NCI-H1048 (cell line): ENCODE measurements around the gene U2AF1.
"Not testable (repeated sequence)": the region's sequence is repeated elsewhere in the genome, so short reads cannot be mapped to it uniquely, and the experiment has no call there.

Experiments used
- DNase-seq: peaks from one replicate; lab custom pipeline; 2025; lab: John Stamatoyannopoulos, UW

Gene U2AF1, protein sequence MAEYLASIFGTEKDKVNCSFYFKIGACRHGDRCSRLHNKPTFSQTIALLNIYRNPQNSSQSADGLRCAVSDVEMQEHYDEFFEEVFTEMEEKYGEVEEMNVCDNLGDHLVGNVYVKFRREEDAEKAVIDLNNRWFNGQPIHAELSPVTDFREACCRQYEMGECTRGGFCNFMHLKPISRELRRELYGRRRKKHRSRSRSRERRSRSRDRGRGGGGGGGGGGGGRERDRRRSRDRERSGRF

DNA sequence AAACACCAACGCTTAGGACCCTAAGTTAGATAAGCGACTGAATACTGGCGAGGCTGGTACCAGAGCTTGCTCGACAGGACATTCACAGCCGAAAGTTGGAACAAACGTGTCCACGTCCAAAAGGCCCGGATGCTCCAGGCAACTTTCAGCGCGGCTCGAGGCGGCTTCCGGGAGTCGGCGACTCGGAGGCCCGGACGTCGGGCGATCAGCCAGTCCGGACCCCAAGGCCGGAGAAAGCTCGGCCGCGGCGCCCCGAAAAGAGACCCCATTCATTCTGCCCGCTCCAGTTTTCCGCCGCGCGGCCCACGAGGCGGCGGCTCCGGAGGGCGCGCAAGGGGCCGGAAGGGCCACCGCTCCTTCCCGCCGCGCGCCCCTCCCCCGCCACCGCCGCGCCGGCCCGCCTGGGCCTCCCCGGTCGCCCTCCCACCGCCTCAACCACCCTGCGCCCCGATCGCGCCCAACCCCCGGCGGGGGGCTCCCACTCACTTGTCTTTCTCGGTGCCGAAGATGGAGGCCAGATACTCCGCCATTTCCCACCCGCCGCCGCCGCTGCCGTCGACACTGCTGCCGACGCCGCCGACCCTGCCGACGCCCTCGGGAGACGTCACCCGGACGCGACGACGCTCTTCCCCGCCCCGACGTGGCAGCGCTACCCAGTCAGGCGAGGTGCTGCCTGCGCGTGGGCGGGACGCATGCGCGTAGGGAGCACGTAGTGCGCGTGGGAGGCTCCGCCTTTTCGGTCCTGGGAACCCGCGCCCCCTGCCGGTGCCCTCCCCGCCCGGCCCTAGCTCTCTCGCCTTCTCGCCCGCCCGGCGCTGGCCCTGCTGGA lies at the start of gene U2AF1:
Gene U2AF1, minus strand, starts transcription at position 606 of the 829 bp plus-strand sequence. Its CDS starts 76 bp downstream, at position 530.
- DNase-seq = not testable (repeated sequence)

DNA sequence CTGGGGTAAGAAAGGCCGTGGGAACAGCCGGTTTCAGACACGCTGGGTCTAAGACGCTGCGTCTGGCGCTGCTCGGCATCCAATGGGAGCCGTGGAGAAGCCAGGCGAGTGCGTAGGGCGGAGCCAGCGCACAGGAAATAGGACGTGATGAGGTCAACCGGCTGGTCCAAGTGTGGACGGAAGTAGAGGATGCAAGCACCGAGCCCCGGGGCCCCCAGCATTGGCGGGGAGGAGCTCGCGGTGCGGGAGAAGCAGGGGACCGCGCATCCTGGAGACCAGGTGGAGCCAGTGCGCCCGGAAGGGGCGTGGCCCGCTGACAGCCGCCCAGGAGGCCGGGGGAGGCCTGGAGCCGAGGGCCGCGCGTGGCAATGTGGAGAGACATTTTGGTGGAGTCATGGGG lies 46.2 kb upstream of the U2AF1 start:
- not testable (repeated sequence) for DNase-seq

DNA sequence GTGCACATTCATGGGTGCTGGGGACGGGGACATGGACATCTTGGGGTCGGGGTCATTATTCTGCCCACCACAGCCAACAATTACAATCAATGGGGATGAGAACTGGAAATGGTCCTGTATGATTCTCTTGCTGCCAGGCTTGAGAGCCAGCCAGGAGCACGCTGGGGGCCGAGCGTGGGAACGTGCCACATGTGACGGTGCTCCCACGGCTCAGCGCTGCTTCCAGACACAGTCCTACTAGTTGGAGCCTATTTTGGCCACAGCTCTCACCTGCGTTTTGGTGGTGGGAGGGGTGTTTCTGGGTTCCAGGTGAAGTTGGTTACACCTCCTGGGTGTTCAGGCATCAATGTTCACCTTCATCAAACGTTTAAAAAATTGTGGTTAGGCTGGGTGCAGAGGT lies 42.0 kb upstream of the U2AF1 start:
- not testable (repeated sequence) for DNase-seq

DNA sequence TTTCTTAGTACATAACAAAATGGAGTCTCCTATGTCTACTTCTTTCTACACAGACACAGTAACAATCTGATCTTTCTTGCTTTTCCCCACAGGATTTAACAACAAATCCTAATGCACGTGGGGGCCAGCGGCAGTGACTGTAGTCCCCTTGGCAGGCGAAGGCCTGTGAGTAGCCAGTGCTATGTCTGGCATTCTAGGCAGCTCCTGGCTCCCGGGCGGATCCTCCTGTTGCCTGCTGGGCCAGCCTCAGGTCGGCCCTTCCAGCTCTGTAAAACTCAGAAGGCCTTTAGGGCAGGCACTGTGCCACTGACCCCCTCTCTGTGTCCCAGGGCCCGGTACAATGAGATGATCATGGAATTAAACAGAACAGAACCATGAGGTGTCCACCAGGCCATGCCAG lies 40.6 kb upstream of the U2AF1 start:
- DNase-seq = not testable (repeated sequence)

DNA sequence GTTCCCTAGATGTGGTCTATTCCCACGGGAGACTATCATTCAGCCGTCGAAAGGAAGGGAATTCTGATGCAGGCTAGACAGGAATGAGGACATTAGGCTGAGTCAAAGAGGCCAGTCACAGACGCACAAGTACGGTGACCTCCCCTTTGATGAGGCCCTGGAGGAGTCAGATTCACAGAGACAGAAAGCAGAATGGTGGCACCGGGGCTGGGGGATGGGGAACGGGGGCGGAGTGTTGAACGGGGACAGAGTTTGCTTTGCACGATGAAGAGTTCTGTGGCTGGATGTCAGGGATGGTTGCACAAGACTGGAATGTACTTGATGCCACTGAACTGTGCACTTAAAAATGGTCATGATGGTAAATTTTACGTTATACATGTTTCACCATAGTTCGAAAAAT lies 39.3 kb upstream of the U2AF1 start:
- not testable (repeated sequence) for DNase-seq

DNA sequence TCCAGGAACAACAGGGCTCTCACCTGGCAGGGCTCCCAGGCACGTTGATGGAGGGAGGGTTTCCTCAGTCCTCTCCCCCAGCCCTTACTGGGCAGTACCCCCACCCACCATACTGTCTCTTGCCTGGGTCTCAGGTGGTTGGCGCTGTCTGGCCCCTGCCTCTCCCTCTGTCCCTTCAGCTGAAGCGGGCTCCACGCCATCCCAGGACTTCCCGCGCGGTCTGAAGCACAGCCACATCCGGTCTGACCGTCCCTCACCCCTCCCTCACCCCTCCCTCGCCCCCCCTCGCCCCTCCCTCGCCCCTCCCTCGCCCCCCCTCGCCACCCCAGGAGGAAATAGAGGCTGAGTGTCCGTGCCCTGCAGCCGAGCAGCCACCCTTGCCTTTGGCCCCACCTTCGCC lies 34.0 kb upstream of the U2AF1 start:
- not testable (repeated sequence) for DNase-seq

DNA sequence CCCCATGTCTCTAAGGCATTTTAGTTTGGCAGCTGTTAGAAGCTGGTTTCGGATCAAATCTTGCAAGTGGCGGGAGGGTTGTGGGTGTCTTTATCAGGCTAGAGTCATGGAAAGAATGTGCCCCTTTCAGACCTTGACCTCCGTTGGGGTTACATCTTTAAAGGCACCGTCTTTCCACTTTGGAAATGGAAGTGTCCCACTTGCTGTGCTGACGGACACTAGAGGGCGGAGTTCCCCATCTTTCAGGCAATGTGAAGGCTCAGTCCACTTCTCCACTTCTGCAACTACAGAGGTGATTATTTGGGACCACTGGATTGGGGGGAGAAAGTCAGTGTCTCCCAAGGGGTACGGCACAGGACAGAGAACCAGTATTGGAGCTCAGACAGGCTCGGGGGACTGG lies 31.6 kb upstream of the U2AF1 start:
- not testable (repeated sequence) for DNase-seq

DNA sequence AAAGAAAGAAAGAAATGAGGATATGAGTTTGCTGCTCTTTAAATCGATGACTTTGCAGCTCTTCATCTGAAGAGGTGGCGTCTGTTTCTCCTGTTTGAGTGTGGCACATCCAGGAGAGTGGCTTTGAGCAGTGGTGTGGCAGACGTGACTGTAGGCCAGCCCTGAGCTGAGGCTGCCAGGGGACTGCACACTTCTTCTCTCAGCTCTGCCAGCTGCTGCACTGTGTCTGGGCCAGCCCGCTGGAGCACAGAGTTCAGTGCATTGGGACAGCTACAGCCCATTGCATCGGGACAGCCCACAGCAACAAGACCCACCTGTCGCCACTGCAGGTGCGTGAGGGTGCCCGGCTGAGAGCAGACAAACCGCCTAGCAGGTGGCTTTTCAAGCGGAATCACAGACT lies 27.1 kb upstream of the U2AF1 start:
- DNase-seq = not testable (repeated sequence)

DNA sequence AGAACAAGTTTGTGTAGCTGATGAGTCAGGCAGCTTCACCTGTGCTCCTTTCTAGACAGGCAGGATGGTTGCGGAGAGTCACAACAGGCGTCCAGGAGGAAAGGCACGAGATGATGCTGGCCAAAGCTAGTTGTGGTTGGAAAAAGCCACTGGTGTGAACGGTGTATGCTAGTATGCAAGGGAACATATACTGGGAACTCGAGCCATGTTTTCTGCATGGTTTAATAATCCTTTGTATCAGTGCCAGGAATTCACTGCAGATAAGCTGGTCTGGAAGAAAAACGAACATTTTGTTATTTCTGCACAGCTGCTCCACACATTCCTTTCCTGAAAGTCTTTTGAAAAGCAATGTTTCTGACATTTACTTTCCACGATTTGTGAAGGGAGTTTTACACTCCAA lies 22.7 kb upstream of the U2AF1 start:
- not testable (repeated sequence) for DNase-seq

DNA sequence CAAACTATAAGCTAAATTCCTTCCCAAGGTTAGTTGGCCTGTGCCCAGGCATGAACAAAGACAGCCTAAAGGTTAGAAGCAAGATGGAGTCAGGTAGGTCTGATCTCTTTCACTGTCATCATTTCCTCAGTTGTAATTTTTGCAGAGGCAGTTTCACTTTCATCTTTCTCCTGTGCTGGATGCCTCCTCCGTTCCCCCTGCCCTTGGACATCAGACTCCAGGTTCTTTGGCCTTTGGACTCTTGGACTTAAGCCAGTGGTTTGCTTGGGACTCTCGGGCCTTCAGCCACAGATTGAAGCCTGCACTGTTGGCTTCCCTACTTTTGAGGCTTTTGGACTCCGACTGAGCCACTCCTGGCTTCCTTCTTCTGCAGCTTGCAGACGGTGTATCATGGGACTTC lies 8.6 kb upstream of the U2AF1 start:
- not testable (repeated sequence) for DNase-seq

DNA sequence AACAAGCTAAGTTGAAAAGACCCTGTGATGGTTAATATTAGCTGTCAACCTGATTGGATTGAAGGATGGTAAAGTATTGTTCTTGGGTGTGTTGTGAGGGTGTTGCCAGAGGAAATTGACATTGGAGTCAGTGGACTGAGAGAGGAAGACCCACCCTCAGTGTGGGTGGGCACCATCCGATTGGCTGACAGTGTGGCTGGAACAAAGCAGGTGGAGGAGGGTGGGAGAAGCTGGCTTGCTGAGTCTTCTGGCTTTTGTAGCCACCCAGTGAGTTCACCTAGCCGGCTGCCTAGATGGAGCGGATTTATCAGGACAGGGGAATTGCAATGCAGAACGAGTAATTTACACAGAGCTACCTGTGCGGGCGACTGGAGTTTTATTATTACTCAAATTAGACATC lies 7.1 kb upstream of the U2AF1 start:
- DNase-seq = not testable (repeated sequence)

DNA sequence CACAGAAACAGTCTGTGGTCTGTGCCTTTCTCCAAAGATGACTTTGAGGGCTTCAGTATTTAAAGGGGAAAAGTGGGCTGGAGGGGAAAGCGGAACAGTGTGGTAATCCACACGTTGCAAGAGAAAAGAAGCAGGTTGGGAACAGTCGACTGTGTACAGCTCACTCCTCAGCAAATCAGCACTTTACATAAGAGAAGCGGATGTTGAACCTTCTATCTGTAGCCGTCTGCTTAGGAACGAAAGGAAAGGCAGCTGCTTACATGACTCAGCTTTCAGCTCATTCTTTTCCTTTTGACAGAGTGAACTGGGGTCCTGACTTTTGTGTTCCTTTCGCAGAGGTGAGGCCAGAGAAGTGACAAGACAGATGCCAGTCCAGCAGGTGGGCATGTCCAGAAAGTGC lies 1.6 kb upstream of the U2AF1 start:
- DNase-seq = not testable (repeated sequence)

DNA sequence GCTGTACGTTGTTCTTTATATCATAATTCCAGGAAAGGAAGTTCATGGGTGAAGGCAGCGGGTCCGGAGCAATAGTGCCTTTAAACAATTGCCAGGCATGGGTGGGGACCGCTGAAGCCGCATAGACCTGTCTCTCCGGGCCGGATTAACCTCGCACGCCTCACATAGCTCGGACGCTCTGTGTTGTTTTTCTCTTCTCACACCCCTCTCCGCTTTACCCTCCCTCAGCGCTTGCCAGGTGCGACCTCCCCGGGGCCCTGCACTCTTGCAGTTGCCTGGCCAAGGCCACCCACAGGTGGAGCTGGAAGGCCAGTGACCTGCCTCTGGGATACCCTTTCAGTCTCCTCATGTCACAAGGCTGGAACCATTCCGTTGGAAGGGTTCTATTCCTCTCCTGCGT lies 807 bp upstream of the U2AF1 start:
- DNase-seq = not testable (repeated sequence)

DNA sequence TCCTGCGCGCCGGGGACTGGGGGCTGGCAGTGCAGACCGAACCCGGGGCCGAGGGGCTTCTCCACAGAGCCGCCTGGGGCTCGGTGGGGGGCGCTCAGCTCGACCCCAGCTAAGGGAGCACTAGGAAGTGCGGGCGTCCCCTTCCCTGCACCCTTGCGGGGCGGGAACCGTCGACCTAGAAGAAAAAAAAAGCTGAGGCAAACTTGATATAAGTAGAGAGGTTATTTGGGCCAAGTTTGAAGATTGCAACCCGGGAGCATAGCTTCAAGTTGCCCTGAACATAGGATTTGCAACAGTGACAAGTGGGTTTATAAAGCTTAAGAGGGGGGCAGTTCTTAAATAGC lies 396 bp upstream of the U2AF1 start:
- DNase-seq = not testable (repeated sequence)

DNA sequence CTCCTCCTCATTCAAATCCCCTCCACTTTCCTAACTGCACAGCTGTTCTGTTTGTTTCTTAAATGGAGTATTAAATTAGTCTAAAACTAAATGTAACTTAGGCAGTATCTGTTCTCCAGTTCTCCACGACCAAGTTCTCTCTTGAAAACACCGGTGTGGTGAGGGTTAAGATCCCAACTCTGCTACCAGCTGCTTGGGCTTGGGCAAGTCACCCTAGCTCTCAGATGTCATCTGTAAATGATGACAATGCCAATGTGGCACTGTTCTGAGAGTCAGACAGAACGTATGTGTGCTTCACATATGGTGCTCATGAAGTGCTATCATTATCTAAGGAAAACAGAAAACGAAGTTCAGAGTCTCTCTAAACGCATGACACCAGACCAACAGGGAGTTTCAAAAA lies 2.7 kb downstream of the U2AF1 start:
- not testable (repeated sequence) for DNase-seq

DNA sequence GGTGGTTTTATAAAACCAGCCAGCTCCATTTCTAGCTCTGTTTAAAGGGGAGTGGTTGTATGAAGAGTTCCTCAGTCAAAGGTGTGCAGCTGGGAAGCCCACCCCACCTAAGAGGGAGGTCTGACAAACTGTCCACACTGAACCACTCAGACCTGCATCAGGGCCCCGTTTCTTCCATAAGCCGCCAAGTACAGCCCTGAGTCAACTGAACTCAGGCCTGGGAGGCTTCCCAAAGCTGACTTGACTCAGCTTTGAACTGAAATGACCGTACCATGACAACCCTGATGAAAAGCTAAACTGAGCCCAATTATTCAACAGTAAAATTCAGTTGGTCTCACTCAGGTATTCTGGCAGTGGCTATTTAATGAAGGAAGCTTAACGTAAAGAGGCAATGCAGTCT lies 5.1 kb downstream of the U2AF1 start:
- not testable (repeated sequence) for DNase-seq

DNA sequence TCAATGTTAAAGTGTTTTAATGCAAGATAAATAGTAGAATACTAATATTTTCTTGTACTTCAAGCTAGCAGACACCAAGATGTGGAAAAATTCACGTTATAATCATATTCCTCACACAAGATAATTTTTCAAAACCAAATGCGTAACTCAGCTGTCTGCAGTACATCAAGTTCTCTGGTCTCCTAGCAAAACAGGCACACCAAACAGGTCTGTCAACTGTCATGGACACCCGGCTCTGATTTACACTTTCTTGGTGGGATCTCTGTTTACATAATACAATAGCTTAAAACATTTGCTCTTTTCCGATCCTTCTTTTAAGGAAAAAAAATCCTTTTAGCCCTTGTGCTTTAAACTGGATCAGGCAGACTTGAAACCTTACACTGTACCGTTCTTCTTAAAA lies 5.7 kb downstream of the U2AF1 start:
- not testable (repeated sequence) for DNase-seq

DNA sequence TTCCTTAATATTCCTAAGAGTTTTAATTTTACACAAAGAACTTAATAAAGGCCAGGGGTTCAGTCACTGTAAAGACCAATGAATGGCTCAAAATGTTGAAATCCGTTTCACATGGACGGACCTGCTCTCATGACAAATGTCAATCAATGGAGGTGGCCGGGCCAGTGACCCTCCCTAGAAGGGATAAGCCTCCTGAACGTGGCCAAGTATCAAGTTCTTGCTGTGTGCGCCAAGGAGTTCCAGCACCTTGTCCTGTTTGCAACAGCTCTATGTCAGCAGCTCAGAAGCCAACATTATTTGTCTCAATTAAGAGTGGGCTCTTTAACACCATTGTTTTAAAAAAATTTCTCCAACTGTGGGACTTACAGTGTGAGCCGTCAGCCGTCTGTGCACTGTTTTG lies 6.4 kb downstream of the U2AF1 start:
- not testable (repeated sequence) for DNase-seq

DNA sequence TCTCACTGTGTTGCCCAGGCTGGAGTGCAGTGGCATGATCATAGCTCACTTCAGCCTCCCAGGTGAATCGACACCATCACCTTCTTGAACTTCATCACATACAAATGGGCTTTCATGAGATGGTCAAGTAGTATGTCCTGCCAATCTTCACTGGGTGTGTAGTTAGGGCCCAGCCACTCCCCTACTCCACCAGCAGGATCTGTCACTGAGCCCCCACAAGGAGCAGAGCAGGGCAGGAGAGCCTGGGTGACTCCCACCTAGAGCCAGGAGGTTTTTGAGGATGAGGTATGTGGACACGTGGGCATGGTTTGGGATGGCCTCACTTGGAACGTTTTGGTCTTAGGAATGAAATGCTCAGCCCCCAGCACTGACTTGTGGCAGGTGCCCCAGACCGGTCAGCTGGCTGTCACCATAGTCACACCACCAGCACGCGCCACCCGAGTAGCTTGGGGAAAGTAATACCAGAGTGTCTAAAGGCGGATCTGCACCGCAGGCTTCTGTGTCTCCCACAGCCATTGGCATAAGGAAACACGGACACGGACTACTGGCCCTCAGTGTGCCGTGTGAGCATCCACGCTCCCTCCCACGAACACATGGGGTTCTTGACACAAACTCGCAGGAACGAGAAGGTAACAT lies 15.3 kb downstream of the U2AF1 start:
- DNase-seq = not testable (repeated sequence)

DNA sequence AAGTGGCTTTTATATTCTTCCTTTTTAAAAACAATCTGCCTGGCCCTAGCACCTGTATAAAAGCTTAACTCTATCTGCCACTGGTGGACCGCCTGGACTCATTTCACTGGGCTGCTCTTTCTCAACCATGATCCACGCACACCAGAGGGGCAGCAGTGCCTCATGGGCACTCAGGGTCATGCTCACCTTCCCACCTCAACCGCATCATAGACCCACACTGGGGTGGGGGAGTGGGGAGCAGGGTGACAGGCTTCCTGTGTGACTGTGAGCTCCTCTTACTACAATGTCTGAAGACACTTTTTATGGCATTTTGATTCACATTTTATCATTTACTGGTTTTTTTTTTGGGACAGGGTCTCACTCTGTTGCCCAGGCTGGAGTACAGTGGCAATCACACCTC lies 16.4 kb downstream of the U2AF1 start:
- not testable (repeated sequence) for DNase-seq

DNA sequence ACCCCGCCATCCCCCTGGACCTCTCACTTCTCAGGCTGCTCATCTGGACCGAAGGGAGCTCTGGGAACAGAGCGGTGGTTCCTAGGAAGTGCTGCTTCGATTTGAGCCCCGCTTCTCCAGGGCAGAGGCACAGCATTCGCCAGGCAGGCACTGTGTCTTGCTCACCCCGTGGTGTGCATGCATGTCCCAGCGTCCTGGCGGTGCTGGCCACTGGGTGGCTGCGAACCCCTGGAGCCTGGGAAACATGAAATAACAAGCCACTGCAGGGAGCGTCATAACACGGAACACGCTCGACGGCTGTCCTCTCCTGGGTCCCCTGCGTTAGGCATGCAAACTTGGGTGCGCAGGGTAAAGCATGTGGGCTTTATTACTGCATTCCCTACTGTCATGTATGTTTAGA lies 17.9 kb downstream of the U2AF1 start:
- DNase-seq = not testable (repeated sequence)

DNA sequence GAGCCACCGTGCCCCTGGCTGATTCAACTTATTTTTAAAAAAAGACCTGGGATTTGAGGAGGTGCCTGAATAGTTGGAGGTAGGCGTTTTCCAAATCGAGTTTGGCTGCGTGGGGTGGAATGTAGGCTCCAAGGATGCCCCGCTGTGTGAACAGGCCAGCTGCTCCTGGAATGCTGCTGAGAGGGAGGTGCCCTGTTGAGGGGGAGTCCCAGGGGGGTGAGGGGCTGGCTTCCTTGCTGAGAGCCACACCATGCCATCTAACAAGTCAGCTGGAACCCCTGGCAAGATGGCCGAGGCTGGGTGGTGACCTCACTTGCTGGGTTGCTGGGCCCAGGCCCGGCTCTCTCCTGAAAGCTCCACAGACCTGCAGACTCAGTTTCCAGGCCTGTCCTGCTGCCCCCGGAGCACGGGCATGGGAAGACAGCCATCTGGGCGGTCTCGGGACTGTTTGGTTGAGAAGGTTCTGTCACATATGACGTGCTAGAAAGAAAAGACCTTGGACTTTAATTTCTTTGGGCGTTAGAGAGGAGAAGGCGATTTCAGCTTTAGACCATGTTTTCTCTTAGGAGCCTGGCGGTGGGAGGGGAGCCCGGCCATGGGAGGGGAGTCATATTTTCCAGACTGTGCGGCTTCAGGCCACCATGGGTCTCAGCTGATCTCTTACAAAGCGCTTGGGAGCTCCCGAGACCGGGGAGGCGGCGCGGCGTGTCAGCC lies 24.6 kb downstream of the U2AF1 start:
- not testable (repeated sequence) for DNase-seq
